Astrocyte of the cerebellum (primary cell): ENCODE results near the gene TTC9.

Source experiments
- DNase-seq: peaks from one replicate; pipeline ENCODE4 v3.0.0-alpha.2; 2011; ENCODE audit warnings: low read depth
- H3K4me3 ChIP-seq: 2 replicates; pipeline ENCODE4 v1.5.1; 2011; ENCODE audit warnings: mild to moderate bottlenecking, low read depth, low read length, moderate library complexity
- CTCF ChIP-seq: IDR thresholded peaks from 2 replicates; pipeline ENCODE4 v1.5.1; 2012; ENCODE audit warnings: low read length, low read depth, moderate library complexity, mild to moderate bottlenecking; ENCODE audit errors: missing control alignments
- in situ Hi-C: cut with HindIII; loops from 2 replicates; pipeline ENCODE4 v1.10.0; 2017; ENCODE audit warnings: low sequenced_read_pairs

The TTC9 gene

GRCh38 chr14:70601162-70601561 lies 40.6 kb upstream of the TTC9 start:
- H3K4me3 ChIP-seq = peak overlapping the region; percentile 42
- no peak for TF ChIP-seq CTCF
- in situ Hi-C loops = loop anchor here (5.0 kb wide), 1 partner anchor 366 kb away; no protein-coding TSS in a partner anchor
- no peak for DNase-seq

- DNase-seq = no peak
- in situ Hi-C loops = loop anchor here (5.0 kb wide), 1 partner anchor 365 kb away; no protein-coding TSS in a partner anchor
- no peak overlapping the region for H3K4me3 ChIP-seq
- TF ChIP-seq CTCF = no peak
These were observed 39.5 kb upstream of the TTC9 start for GRCh38 chr14:70602254-70602653.

- no peak for TF ChIP-seq CTCF
- in situ Hi-C loops = no loop called here
- no peak for DNase-seq
- no peak overlapping the region for H3K4me3 ChIP-seq
These were observed 30.5 kb upstream of the TTC9 start for GRCh38 chr14:70611216-70611615.

GRCh38 chr14:70616646-70617045 lies 25.1 kb upstream of the TTC9 start:
- in situ Hi-C loops = no loop called here
- no peak overlapping the region for H3K4me3 ChIP-seq
- no peak for DNase-seq
- no peak for TF ChIP-seq CTCF

GRCh38 chr14:70618314-70618713 lies 23.4 kb upstream of the TTC9 start:
- in situ Hi-C loops = no loop called here
- DNase-seq = no peak
- H3K4me3 ChIP-seq = no peak overlapping the region
- TF ChIP-seq CTCF = no peak

GRCh38 chr14:70619708-70620107 lies 22.0 kb upstream of the TTC9 start:
- in situ Hi-C loops = no loop called here
- no peak for TF ChIP-seq CTCF
- no peak overlapping the region for H3K4me3 ChIP-seq
- no peak for DNase-seq

- DNase-seq = no peak
- TF ChIP-seq CTCF = peak; percentile 94
- in situ Hi-C loops = no loop called here
- no peak overlapping the region for H3K4me3 ChIP-seq
These were observed 19.5 kb upstream of the TTC9 start for GRCh38 chr14:70622111-70622712.
